Prostate gland (tissue), 2 donors: ENCODE measurements around the gene ZNF511.

Experiments used
- CTCF ChIP-seq, 4 experiments: fragments of 200-600 bp in 2 of 4; fragments of 450-650 bp in 2 of 4; sonication (generic) in 2 of 4; IDR thresholded peaks; 1 replicate in 3 of 4; 2 replicates in 1 of 4; pipeline ENCODE4 v1.5.1; 2016 to 2019; ENCODE audit warnings: antibody characterized with exemption in 4 of 4, mild to moderate bottlenecking in 2 of 4, moderate library complexity in 2 of 4
- POLR2A ChIP-seq: fragments of 450-650 bp; IDR thresholded peaks from one replicate; pipeline ENCODE4 v1.6.1; 2016; ENCODE audit warnings: antibody characterized with exemption, mild to moderate bottlenecking
- POLR2AphosphoS5 ChIP-seq: sonication (generic); formaldehyde crosslinking; IDR thresholded peaks from one replicate; pipeline ENCODE4 v1.6.1; 2017; ENCODE audit warnings: antibody characterized with exemption

DNA sequence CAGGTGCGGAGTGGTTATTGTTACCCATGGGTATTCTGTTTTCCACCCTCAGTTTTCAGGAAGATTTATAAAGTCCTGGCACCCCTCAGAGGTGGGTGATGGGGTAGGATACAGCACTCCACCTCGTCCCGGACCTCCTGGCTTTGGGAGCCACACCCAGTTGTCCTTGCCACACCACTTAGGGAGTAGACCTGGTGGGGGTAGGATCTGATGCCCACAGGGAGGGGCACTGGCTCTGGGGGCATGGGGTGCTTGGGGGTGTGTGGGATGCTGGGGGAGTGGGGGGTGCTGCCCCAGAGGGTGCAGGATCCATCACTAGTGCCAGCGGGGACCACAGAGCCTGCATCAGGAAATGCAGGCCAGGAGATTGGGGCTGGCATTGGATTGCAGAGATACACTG, 4.5 kb downstream of the ZNF511 start:
- TF ChIP-seq POLR2A (no peak), CTCF (IDR thresholded peaks at IDR 0.05) (no peak), POLR2AphosphoS5 (no peak)
